ENCODE results near the gene ALAS2.

DNA sequence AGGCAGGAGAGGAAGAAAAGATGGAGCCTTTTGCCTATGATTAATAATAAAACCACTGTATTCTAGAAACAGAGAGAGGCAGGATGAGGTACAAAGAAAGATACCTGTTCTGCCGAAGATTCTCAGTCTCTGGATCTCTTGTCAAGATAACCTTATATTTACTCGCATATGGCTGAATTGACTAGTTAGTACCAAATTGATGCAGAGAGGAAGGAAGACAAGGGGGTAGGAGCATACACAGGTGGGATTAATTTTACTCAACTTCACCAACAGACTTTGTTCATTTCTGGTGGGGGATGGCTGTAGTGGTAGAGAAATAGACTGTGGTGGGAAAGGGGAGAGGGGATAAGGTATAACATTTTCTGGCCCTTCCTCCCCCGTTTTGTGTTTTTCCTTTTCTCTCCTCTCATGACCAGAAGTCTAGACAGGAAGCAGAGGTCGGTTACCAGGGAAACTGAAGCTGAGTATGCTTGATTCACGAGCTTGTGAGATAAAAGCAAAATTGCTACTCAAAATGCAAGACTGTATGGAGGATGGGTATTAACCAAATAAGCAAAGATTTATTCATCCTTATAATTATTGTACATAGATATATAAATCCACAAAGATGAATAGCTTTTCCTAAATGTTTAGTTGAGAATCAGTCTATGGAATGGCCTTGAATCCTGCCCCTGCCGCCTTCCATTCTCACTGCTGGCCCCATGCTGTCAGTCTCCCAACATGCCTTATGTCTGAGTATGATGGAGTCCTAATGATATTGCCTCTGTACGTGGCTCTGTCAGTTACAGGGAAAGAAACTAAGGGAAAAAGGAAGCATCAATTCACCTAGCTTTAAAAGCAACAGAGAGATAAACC lies 26.3 kb upstream of the ALAS2 start:
- TF ChIP-seq, protein P1, sequence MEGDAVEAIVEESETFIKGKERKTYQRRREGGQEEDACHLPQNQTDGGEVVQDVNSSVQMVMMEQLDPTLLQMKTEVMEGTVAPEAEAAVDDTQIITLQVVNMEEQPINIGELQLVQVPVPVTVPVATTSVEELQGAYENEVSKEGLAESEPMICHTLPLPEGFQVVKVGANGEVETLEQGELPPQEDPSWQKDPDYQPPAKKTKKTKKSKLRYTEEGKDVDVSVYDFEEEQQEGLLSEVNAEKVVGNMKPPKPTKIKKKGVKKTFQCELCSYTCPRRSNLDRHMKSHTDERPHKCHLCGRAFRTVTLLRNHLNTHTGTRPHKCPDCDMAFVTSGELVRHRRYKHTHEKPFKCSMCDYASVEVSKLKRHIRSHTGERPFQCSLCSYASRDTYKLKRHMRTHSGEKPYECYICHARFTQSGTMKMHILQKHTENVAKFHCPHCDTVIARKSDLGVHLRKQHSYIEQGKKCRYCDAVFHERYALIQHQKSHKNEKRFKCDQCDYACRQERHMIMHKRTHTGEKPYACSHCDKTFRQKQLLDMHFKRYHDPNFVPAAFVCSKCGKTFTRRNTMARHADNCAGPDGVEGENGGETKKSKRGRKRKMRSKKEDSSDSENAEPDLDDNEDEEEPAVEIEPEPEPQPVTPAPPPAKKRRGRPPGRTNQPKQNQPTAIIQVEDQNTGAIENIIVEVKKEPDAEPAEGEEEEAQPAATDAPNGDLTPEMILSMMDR (IDR thresholded peaks at IDR 0.05) = no peak
- TF ChIP-seq POLR2A (IDR thresholded peaks at IDR 0.05) (no peak), POLR2AphosphoS5 (IDR thresholded peaks at IDR 0.05) (no peak), EP300 (IDR thresholded peaks at IDR 0.05) (no peak)
